RWPE1 (cell line): Measurements from ENCODE around the gene VAC14.

Experiments
- CTCF ChIA-PET: fragments of 350-600 bp; sonication (Branson Sonifier 250); formaldehyde crosslinking; extraction: SDS; loops from one replicate; lab custom pipeline; 2021; lab: Yijun Ruan, JAX
- POLR2A ChIA-PET: fragments of 400-600 bp; formaldehyde crosslinking; extraction: SDS; loops from one replicate; lab custom pipeline; 2020; ENCODE audit warnings: antibody characterized with exemption; ENCODE audit not compliant: low non-redundant PET; lab: Yijun Ruan, JAX
- DNase-seq: peaks from one replicate; pipeline ENCODE4 v3.0.0; 2012; ENCODE audit warnings: low spot score
- H3K27ac ChIP-seq: fragments of 450-650 bp; 2 replicates; pipeline ENCODE4 v1.5.1; 2017
- CTCF ChIP-seq: fragments of 450-650 bp; conservative IDR thresholded peaks from 2 replicates; pipeline ENCODE4 v1.5.1; 2017; ENCODE audit warnings: low read depth, mild to moderate bottlenecking

VAC14 gene

GRCh38 chr16:70709457-70709856, 91.5 kb downstream of the VAC14 start:
- no peak for DNase-seq
- POLR2A ChIA-PET: no interaction called here
- CTCF ChIA-PET: no interaction called here
- no peak for TF ChIP-seq CTCF
- H3K27ac ChIP-seq: peak overlapping the region; percentile 100

- DNase-seq: no peak
- H3K27ac ChIP-seq: peak overlapping the region; percentile 100
- ChIA-PET POLR2A (no interaction called here), CTCF (no interaction called here)
- no peak for TF ChIP-seq CTCF
Observed at GRCh38 chr16:70708366-70709246, 92.4 kb downstream of the VAC14 start.

DNA sequence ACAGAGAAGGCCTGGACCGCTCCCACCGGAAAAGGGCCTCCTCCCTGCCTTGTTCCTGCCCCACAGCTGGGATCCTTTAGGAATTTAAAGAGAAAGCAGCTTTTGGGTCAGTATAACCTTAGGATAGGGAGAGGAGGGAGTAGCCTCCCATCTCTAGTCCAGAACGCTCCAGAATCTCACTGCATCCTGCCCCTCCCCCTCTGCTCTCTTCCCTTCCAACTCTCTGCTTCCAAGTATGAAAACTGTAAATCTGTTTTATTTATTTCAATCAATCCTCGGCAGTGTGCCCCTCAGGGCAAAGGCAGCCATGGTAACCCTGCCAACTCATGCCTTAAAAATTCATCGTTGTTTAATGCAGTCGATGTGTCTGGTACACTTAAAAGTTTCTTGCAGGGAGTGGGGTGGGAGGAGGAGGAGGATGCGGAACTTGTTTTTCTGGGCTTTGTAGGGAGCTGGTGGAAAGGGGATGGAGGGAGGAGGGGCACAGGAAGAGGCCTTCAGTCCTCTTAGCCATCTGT, 94.0 kb downstream of the VAC14 start:
- ChIA-PET POLR2A (no interaction called here), CTCF (no interaction called here)
- H3K27ac ChIP-seq: peak overlapping the region; percentile 100
- no peak for TF ChIP-seq CTCF
- peak; percentile 83 for DNase-seq

- no peak for DNase-seq
- TF ChIP-seq CTCF: no peak
- H3K27ac ChIP-seq: peak overlapping the region; percentile 100
- ChIA-PET CTCF (no interaction called here), POLR2A (no interaction called here)
Observed at GRCh38 chr16:70705056-70705455, 95.9 kb downstream of the VAC14 start.

GRCh38 chr16:70704586-70704985, 96.4 kb downstream of the VAC14 start:
- TF ChIP-seq CTCF: no peak
- no peak for DNase-seq

GRCh38 chr16:70703835-70704381, 97.0 kb downstream of the VAC14 start:
- no peak for DNase-seq
- no peak for TF ChIP-seq CTCF
- ChIA-PET CTCF (interaction anchor here (0.6 to 1.1 kb wide), 2 partner anchors 67 to 1149 kb away, joined by 3 read pairs; no protein-coding TSS in a partner anchor), POLR2A (no interaction called here)
- H3K27ac ChIP-seq: peak overlapping the region; percentile 100

More at GRCh38 chr16:70704586-70704985, 96.4 kb downstream of the VAC14 start:
- ChIA-PET CTCF (no interaction called here), POLR2A (no interaction called here)
- peak overlapping the region; percentile 100 for H3K27ac ChIP-seq
